Activated T-helper 1 cell treated with anti-CD3 and anti-CD28 coated beads, Interleukin-12 subunit alpha, Interleukin-12 subunit beta, Interleukin-2, Interleukin-4 antibody, amounts not matched to agents 30 ng/mL and 10 ng/mL and 1 ng/mL, durations not matched to agents 14 hours and 24 hours and 36 hours (primary cell): ENCODE measurements around the gene CATSPER3. TPM values are rescaled to one million over a fixed set of nuclear protein-coding genes. Genes with fewer than 3 reads are reported as not detected.

ENCODE experiments used
- DNase-seq: peaks from one replicate; pipeline ENCODE4 v3.0.0; 2021; ENCODE audit warnings: low spot score
- H3K27ac Mint-ChIP-seq: one replicate; pipeline ENCODE4 v1.8.0; 2021; ENCODE audit warnings: mild to moderate bottlenecking, mixed read lengths
- H3K27me3 Mint-ChIP-seq: one replicate; pipeline ENCODE4 v1.8.0; 2022; ENCODE audit warnings: mild to moderate bottlenecking, moderate library complexity, mixed read lengths; ENCODE audit not compliant: insufficient read depth
- H3K36me3 Mint-ChIP-seq: one replicate; pipeline ENCODE4 v1.8.0; 2021; ENCODE audit warnings: low read depth, mixed read lengths
- H3K4me1 Mint-ChIP-seq: one replicate; pipeline ENCODE4 v1.8.0; 2021; ENCODE audit warnings: low read depth, mixed read lengths
- H3K4me3 Mint-ChIP-seq: one replicate; pipeline ENCODE4 v1.8.0; 2021; ENCODE audit warnings: mild to moderate bottlenecking, moderate library complexity, mixed read lengths
- H3K9me3 Mint-ChIP-seq: one replicate; pipeline ENCODE4 v1.8.0; 2021; ENCODE audit warnings: mixed read lengths
- intact Hi-C: fragments of 100-400 bp; cut with micrococcal nuclease; formaldehyde crosslinking; loops from one replicate; pipeline ENCODE4 v1.15.1; 2024
- total RNA-seq: library from RNA; stranded (reverse); gene quantifications from 2 replicates; pipeline ENCODE4 v1.2.3, GENCODE V29; 2022

CATSPER3 gene
- total RNA-seq, 1 donor from 2014 or later = 0.41 TPM

DNA sequence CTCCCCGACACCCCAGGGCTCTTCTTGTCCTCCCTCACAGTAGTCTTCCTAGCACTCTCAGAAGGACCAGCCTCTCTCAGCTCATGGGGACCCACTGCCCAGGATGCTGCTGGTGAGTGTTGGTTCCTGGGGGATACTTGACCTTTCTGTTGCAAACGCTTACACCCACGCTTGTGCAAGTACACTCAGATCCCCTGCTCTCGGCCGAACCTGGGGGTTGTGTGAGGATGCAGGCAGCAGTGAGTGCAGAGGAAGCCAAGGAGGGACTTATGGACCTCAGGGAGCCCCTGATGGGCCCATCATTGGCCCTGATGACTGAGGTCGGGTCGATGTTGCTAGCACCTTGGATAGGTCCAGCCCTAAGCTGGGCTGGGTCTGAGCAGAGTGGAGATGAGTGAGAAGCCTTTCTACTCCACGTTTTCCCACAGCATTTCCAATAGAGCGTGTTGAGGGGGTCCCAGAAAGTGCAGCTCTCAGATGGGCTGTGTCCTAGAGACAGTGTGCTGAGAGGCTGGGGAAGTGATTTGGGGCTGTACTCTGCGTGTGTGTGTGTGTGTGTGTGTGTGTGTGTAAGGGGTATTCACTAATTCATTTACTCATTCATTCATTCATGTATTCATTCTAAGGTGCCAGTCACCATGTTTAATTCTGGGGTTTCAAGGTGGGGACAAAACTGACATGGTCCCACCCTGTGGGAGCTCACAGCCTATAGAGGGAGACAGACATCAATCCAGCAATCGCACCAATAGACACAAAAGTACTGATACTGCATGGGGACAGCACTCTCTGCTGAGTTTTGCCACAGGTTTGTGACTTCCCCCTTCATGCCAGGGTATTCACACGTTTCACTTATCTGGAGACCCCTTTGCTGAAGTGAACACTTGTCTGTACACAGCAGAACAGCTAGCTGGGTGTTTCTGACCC lies 91.6 kb downstream of the CATSPER3 start:
- Mint-ChIP-seq H3K36me3 (no peaks in the 10 kb centered on the region), H3K4me1 (no peaks in the 10 kb centered on the region), H3K27me3 (peaks cover 13% of the 10 kb centered on the region), H3K4me3 (no peak overlapping the region), H3K27ac (no peak overlapping the region), H3K9me3 (no peaks in the 10 kb centered on the region)
- intact Hi-C loops = no loop called here
- DNase-seq = no peak

DNA sequence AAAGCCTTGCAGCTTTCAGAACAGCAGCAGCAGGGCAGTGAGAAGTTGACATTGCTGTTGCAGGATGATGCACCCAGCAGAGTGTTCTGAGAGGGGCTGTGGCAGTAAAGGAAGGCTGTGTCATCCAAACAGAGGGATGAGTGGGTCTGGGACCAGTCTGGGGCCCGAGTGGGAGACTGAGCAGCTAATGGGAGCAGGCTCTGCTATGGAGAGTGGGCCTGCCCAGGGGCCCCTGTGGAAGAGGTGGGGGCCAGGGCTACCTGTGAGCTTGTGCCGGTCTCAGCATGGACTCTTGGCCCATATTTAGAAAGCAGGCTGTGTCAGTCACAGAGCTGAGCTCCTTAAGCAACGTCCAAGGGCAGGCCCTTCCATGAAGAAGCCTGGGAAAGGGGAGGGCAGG lies 92.3 kb downstream of the CATSPER3 start:
- Mint-ChIP-seq H3K27me3 (peaks cover 13% of the 10 kb centered on the region), H3K9me3 (no peaks in the 10 kb centered on the region), H3K4me1 (no peaks in the 10 kb centered on the region), H3K27ac (no peak overlapping the region), H3K36me3 (no peaks in the 10 kb centered on the region), H3K4me3 (no peak overlapping the region)
- intact Hi-C loops = no loop called here
- no peak for DNase-seq

DNA sequence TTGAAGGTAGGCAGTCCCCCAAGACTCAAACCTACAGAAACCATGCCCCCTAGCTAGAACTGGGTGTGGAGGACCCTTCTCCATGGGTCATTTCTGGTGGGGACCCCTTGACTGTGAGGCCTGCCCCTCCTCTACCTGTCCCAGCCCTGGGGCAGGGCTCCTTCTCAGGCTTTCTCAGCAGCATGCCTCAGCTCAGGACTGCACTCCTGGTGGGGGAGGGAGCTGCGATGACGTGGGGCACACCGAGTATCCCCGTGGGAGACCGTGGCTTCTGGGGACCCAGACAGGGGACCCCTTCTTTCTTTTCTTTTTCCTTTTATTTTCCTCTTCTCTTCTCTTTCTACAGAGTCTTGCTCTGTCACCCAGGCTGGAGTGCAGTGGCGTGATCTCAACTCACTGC lies 93.3 kb downstream of the CATSPER3 start:
- no peak for DNase-seq
- no peak overlapping the region for H3K27ac Mint-ChIP-seq
- no peaks in the 10 kb centered on the region for H3K4me1 Mint-ChIP-seq
- H3K9me3 Mint-ChIP-seq = no peaks in the 10 kb centered on the region
- H3K27me3 Mint-ChIP-seq = peaks cover 11% of the 10 kb centered on the region
- intact Hi-C loops = no loop called here
- H3K36me3 Mint-ChIP-seq = no peaks in the 10 kb centered on the region
- no peak overlapping the region for H3K4me3 Mint-ChIP-seq

Other genes with a start within 250 kb of the CATSPER3 start
- 25.9 and 26.9 TPM in 2 replicates for gene CAMLG, start 229.4 kb upstream of the CATSPER3 start, total RNA-seq
- 78.3 and 84.4 TPM in 2 replicates for gene DDX46, start 209.1 kb upstream of the CATSPER3 start, total RNA-seq
- 42.2 and 43.2 TPM in 2 replicates for gene C5orf24, start 121.9 kb upstream of the CATSPER3 start, total RNA-seq
- gene TXNDC15, start 93.5 kb upstream of the CATSPER3 start, total RNA-seq = 57.1 and 67.2 TPM in 2 replicates
- gene PCBD2, start 62.8 kb upstream of the CATSPER3 start, total RNA-seq = 13.5 and 17.2 TPM in 2 replicates
- gene PITX1, start 66.3 kb downstream of the CATSPER3 start, total RNA-seq = 0.71 and 1.1 TPM in 2 replicates